ENCODE results near the gene SEMA6A. TPM values are rescaled to one million over a fixed set of nuclear protein-coding genes. Genes with fewer than 3 reads are reported as not detected.

SEMA6A gene
- total RNA-seq, 2 experiments from 2014 or later, result not detected

DNA sequence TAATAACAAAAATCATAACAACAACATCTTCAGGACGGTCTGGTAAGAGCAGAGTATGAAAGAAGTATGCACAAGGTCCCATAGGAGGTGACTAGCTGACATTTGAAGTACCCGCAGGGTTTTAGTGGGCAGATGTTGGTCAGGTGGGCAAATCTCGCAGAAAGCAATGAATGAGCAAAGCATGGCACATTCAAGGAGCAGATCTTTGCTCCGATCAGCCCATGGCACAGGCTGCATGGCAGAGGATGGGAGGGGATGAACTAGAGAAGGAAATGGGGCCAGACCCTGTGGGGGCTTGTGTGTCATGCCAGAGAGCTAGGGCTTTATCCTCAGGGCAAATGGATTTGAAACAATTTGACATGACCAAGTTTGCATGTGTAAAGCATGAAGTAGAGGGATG lies 90.0 kb downstream of the SEMA6A start:
- ChIA-PET POLR2A (no interaction called here), CTCF (no interaction called here)
- no peak for TF ChIP-seq CTCF (IDR thresholded peaks at IDR 0.05)
- Histone ChIP-seq H3K9me3 (ENCODE audit: control insufficient read depth in 1 of 2, insufficient read depth in 1 of 2, low read length in 2 of 2) (no peaks in the 10 kb centered on the region), H3K36me3 (ENCODE audit: insufficient read depth, low read length) (no peaks in the 10 kb centered on the region), H3K4me3 (ENCODE audit: low read length) (no peak overlapping the region), H3K27me3 (ENCODE audit: control insufficient read depth in 1 of 2, insufficient read depth in 2 of 2, low read length in 2 of 2) (no peaks in the 10 kb centered on the region), H3K4me1 (ENCODE audit: insufficient read depth, low read length) (no peaks in the 10 kb centered on the region), H3K27ac (ENCODE audit: low read depth in 1 of 2, low read length in 2 of 2) (no peak overlapping the region)
- DNase-seq (no peak), ATAC-seq (ENCODE audit: poor library complexity) (no peak)
- Mint-ChIP-seq H3K27ac (no peak overlapping the region), H3K4me3 (no peak overlapping the region), H3K9me3 (no peaks in the 10 kb centered on the region), H3K4me1 (ENCODE audit: low read depth) (no peaks in the 10 kb centered on the region), H3K36me3 (ENCODE audit: low read depth) (peaks cover 2% of the 10 kb centered on the region), H3K27me3 (no peaks in the 10 kb centered on the region)
- intact Hi-C loops (cut with DNase I, micrococcal nuclease), result no loop called here

- ATAC-seq (ENCODE audit: poor library complexity), result no peak
- H3K27me3 Mint-ChIP-seq, result no peaks in the 10 kb centered on the region
- CTCF ChIA-PET, result no interaction called here
- H3K27me3 ChIP-seq (ENCODE audit: control insufficient read depth in 1 of 2, insufficient read depth in 2 of 2, low read length in 2 of 2), result no peaks in the 10 kb centered on the region
- no peaks in the 10 kb centered on the region for H3K36me3 ChIP-seq (ENCODE audit: insufficient read depth, low read length)
- intact Hi-C loops (cut with DNase I, micrococcal nuclease), result no loop called here
- H3K9me3 ChIP-seq (ENCODE audit: control insufficient read depth in 1 of 2, insufficient read depth in 1 of 2, low read length in 2 of 2), result peaks cover 0 to under 1% of the 10 kb centered on the region in 2 experiments
- H3K27ac ChIP-seq (ENCODE audit: low read depth in 1 of 2, low read length in 2 of 2), result no peak overlapping the region
- no peak overlapping the region for H3K4me3 ChIP-seq (ENCODE audit: low read length)
- no peak for TF ChIP-seq CTCF (IDR thresholded peaks at IDR 0.05)
- peaks cover under 1% of the 10 kb centered on the region for H3K9me3 Mint-ChIP-seq
- H3K36me3 Mint-ChIP-seq (ENCODE audit: low read depth), result peaks cover 22% of the 10 kb centered on the region
- no peak for DNase-seq
- no peak overlapping the region for H3K4me3 Mint-ChIP-seq
- POLR2A ChIA-PET, result no interaction called here
- H3K4me1 Mint-ChIP-seq (ENCODE audit: low read depth), result no peaks in the 10 kb centered on the region
- H3K27ac Mint-ChIP-seq, result no peak overlapping the region
- H3K4me1 ChIP-seq (ENCODE audit: insufficient read depth, low read length), result no peaks in the 10 kb centered on the region
These were observed 92.2 kb downstream of the SEMA6A start for GRCh38 chr5:116482394-116482793.

- Mint-ChIP-seq H3K36me3 (ENCODE audit: low read depth) (peaks cover 36% of the 10 kb centered on the region), H3K9me3 (peaks cover 6% of the 10 kb centered on the region), H3K27me3 (no peaks in the 10 kb centered on the region), H3K27ac (no peak overlapping the region), H3K4me3 (no peak overlapping the region), H3K4me1 (ENCODE audit: low read depth) (no peaks in the 10 kb centered on the region)
- Histone ChIP-seq H3K36me3 (ENCODE audit: insufficient read depth, low read length) (no peaks in the 10 kb centered on the region), H3K9me3 (ENCODE audit: control insufficient read depth in 1 of 2, insufficient read depth in 1 of 2, low read length in 2 of 2) (peaks cover 0 to 15% of the 10 kb centered on the region in 2 experiments), H3K27me3 (ENCODE audit: control insufficient read depth in 1 of 2, insufficient read depth in 2 of 2, low read length in 2 of 2) (no peaks in the 10 kb centered on the region), H3K27ac (ENCODE audit: low read depth in 1 of 2, low read length in 2 of 2) (no peak overlapping the region), H3K4me3 (ENCODE audit: low read length) (no peak overlapping the region), H3K4me1 (ENCODE audit: insufficient read depth, low read length) (no peaks in the 10 kb centered on the region)
- no peak for TF ChIP-seq CTCF (IDR thresholded peaks at IDR 0.05)
- ATAC-seq (ENCODE audit: poor library complexity), result no peak
- POLR2A ChIA-PET, result no interaction called here
- intact Hi-C loops (cut with DNase I, micrococcal nuclease), result no loop called here
- DNase-seq, result no peak
- CTCF ChIA-PET, result no interaction called here
These were observed 93.6 kb downstream of the SEMA6A start for GRCh38 chr5:116480894-116481510.
